Brain microvascular endothelial cell (primary cell): Measurements from ENCODE around the gene OR9I1.

Source experiments
- DNase-seq: peaks from one replicate; pipeline ENCODE4 v3.0.0-alpha.2; 2020
- H3K27ac ChIP-seq: fragments of 250-450 bp; sonication (Bioruptor Pico); 2 replicates; pipeline ENCODE4 v1.5.1; 2020; ENCODE audit warnings: mild to moderate bottlenecking, moderate library complexity
- H3K27me3 ChIP-seq: fragments of 250-450 bp; sonication (Bioruptor Pico); replicated peaks from 2 replicates; pipeline ENCODE4 v1.5.1; 2020; ENCODE audit warnings: mild to moderate bottlenecking
- H3K36me3 ChIP-seq: fragments of 250-450 bp; sonication (Bioruptor Pico); replicated peaks from 2 replicates; pipeline ENCODE4 v1.5.1; 2020; ENCODE audit warnings: mild to moderate bottlenecking
- H3K4me3 ChIP-seq: 2 replicates; pipeline ENCODE4 v1.5.1; 2011; ENCODE audit warnings: low read depth, mild to moderate bottlenecking, control low read depth, low read length, moderate library complexity
- CTCF ChIP-seq: IDR thresholded peaks from 2 replicates; pipeline ENCODE4 v1.5.1; 2011; ENCODE audit warnings: low read depth, mild to moderate bottlenecking, moderate library complexity, low read length, control low read depth, inconsistent platforms; ENCODE audit errors: missing control alignments
- in situ Hi-C: cut with HindIII; loops from 2 replicates; pipeline ENCODE4 v1.10.0; 2017; ENCODE audit warnings: low sequenced_read_pairs, low pct_ligation_motif_present

OR9I1 gene

GRCh38 chr11:58135171-58135570, 9.8 kb upstream of the OR9I1 start:
- no peak for TF ChIP-seq CTCF
- Histone ChIP-seq H3K27me3 (no peaks in the 10 kb centered on the region), H3K27ac (no peak overlapping the region), H3K4me3 (no peak overlapping the region), H3K36me3 (no peaks in the 10 kb centered on the region)
- DNase-seq = no peak
- in situ Hi-C loops = no loop called here

- Histone ChIP-seq H3K36me3 (no peaks in the 10 kb centered on the region), H3K4me3 (no peak overlapping the region), H3K27me3 (no peaks in the 10 kb centered on the region), H3K27ac (no peak overlapping the region)
- no peak for DNase-seq
- in situ Hi-C loops = no loop called here
- no peak for TF ChIP-seq CTCF
These were observed 8.8 kb upstream of the OR9I1 start for GRCh38 chr11:58134151-58134550.

GRCh38 chr11:58133309-58134076, 8.2 kb upstream of the OR9I1 start:
- TF ChIP-seq CTCF = no peak
- no peak for DNase-seq
- Histone ChIP-seq H3K27ac (no peak overlapping the region), H3K27me3 (no peaks in the 10 kb centered on the region), H3K36me3 (no peaks in the 10 kb centered on the region), H3K4me3 (no peak overlapping the region)
- in situ Hi-C loops = no loop called here

GRCh38 chr11:58127350-58127749, 2.0 kb upstream of the OR9I1 start:
- H3K4me3 ChIP-seq = no peak overlapping the region
- no peaks in the 10 kb centered on the region for H3K36me3 ChIP-seq
- DNase-seq = no peak
- H3K27ac ChIP-seq = no peak overlapping the region
- no peak for TF ChIP-seq CTCF
- H3K27me3 ChIP-seq = no peaks in the 10 kb centered on the region
- in situ Hi-C loops = no loop called here

- Histone ChIP-seq H3K27me3 (no peaks in the 10 kb centered on the region), H3K36me3 (no peaks in the 10 kb centered on the region), H3K27ac (no peak overlapping the region), H3K4me3 (no peak overlapping the region)
- DNase-seq = no peak
- in situ Hi-C loops = no loop called here
- TF ChIP-seq CTCF = no peak
These were observed 4.2 kb downstream of the OR9I1 start for GRCh38 chr11:58121096-58121495.

- no peak for TF ChIP-seq CTCF
- DNase-seq = no peak
- in situ Hi-C loops = no loop called here
- H3K27ac ChIP-seq = no peak overlapping the region
- no peaks in the 10 kb centered on the region for H3K27me3 ChIP-seq
- no peak overlapping the region for H3K4me3 ChIP-seq
- H3K36me3 ChIP-seq = no peaks in the 10 kb centered on the region
These were observed 27.9 kb downstream of the OR9I1 start for GRCh38 chr11:58097437-58097836.
